Keratinocyte (primary cell): ENCODE results near the gene TRPM2. TPM values are rescaled to one million over a fixed set of nuclear protein-coding genes. Genes with fewer than 3 reads are reported as not detected.

Experiments
- DNase-seq: peaks from one replicate; pipeline ENCODE4 v3.0.0-alpha.2; 2011; ENCODE audit warnings: low read depth, missing footprints, low spot score
- FAIRE-seq: peaks from 2 replicates; lab custom pipeline; 2011; peaks lifted over from hg19 to GRCh38; lab: Jason Lieb, UNC
- H2AFZ ChIP-seq: 2 replicates; pipeline ENCODE4 v1.6.0; 2012; ENCODE audit warnings: low read length, control low read depth, inconsistent platforms; ENCODE audit not compliant: control insufficient read depth
- H3K27ac ChIP-seq: 2 replicates; pipeline ENCODE4 v1.5.1; 2011; ENCODE audit warnings: low read length; ENCODE audit not compliant: control insufficient read depth, insufficient read depth
- H3K27me3 ChIP-seq: 3 replicates; pipeline ENCODE4 v1.6.0; 2011; ENCODE audit warnings: low read length; ENCODE audit not compliant: control insufficient read depth, insufficient read depth; ENCODE audit errors: extremely low read depth
- H3K36me3 ChIP-seq, 2 experiments: 2 replicates in 1 of 2; 3 replicates in 1 of 2; pipeline ENCODE4 v1.5.1; 2011; ENCODE audit warnings: low read length in 2 of 2, mild to moderate bottlenecking in 1 of 2; ENCODE audit not compliant: control insufficient read depth in 2 of 2, insufficient read depth in 2 of 2; ENCODE audit errors: extremely low read depth in 1 of 2
- H3K4me1 ChIP-seq: 3 replicates; pipeline ENCODE4 v1.5.1; 2011; ENCODE audit warnings: low read length; ENCODE audit not compliant: control insufficient read depth, insufficient read depth; ENCODE audit errors: extremely low read depth
- H3K4me2 ChIP-seq: 3 replicates; pipeline ENCODE4 v1.6.0; 2011; ENCODE audit warnings: low read depth, low read length; ENCODE audit not compliant: control insufficient read depth, insufficient read depth; ENCODE audit errors: extremely low read depth
- H3K4me3 ChIP-seq, 3 experiments: fragments of 200-600 bp in 1 of 3; sonication (generic) in 1 of 3; 2 replicates in 2 of 3; 3 replicates in 1 of 3; pipeline ENCODE4 v1.5.1; 2011 to 2016; ENCODE audit warnings: low read length in 3 of 3, mild to moderate bottlenecking in 3 of 3, control low read depth in 2 of 3, inconsistent platforms in 1 of 3, low read depth in 1 of 3, mixed read lengths in 1 of 3, mixed run types in 1 of 3, moderate library complexity in 1 of 3; ENCODE audit not compliant: control insufficient read depth in 2 of 3, insufficient read depth in 2 of 3; ENCODE audit errors: extremely low read depth in 1 of 3
- H3K79me2 ChIP-seq: 2 replicates; pipeline ENCODE4 v1.6.0; 2012; ENCODE audit warnings: low read length; ENCODE audit not compliant: control insufficient read depth, insufficient read depth
- H3K9ac ChIP-seq: 3 replicates; pipeline ENCODE4 v1.6.0; 2011; ENCODE audit warnings: low read length; ENCODE audit not compliant: control insufficient read depth, insufficient read depth; ENCODE audit errors: extremely low read depth
- H3K9me1 ChIP-seq: 3 replicates; pipeline ENCODE4 v1.6.0; 2011; ENCODE audit warnings: low read length; ENCODE audit not compliant: control insufficient read depth, insufficient read depth; ENCODE audit errors: extremely low read depth
- H3K9me3 ChIP-seq: 2 replicates; pipeline ENCODE4 v1.5.1; 2012; ENCODE audit warnings: low read depth, low read length; ENCODE audit not compliant: control insufficient read depth
- H4K20me1 ChIP-seq: 3 replicates; pipeline ENCODE4 v1.6.0; 2011; ENCODE audit warnings: low read length; ENCODE audit not compliant: control insufficient read depth, insufficient read depth; ENCODE audit errors: extremely low read depth
- EZH2 ChIP-seq: IDR thresholded peaks from one replicate; pipeline ENCODE4 v1.6.1; 2012; ENCODE audit warnings: inconsistent platforms, mild to moderate bottlenecking, low read length, moderate library complexity
- dilution Hi-C: fragments of 300-500 bp; cut with MboI; formaldehyde crosslinking; loops from one replicate; pipeline ENCODE4 v1.7.0; 2020; ENCODE audit warnings: low sequenced_read_pairs; ENCODE audit not compliant: extremely low pct_ligation_motif_present
- polyA plus RNA-seq, 5 experiments: library from polyadenylated mRNA; depleted of rRNA in 3 of 5; stranded (reverse) in 3 of 5; stranded (forward) in 1 of 5; unstranded in 1 of 5; fragments of >200 nt; gene quantifications; 1 replicate in 1 of 5; 2 replicates in 3 of 5; 3 replicates in 1 of 5; pipeline versions ENCODE4 v1.2.1 to v1.2.3, GENCODE V29; 2011 to 2012; ENCODE audit warnings: missing spikeins in 2 of 5, low read depth in 1 of 5, low replicate concordance in 1 of 5
- small RNA-seq, 3 experiments: library from RNA; depleted of rRNA; stranded (forward); fragments of <200 nt; gene quantifications; one replicate each; pipeline ENCODE3, GENCODE V24; 2012; ENCODE audit warnings: low read depth in 3 of 3, low replicate concordance in 1 of 3; ENCODE audit not compliant: insufficient read length in 3 of 3
- TF ChIP-seq, protein P1 (sequence below), 3 experiments: IDR thresholded peaks in 1 of 3; conservative IDR thresholded peaks in 1 of 3; optimal IDR thresholded peaks in 1 of 3; 2 replicates in 2 of 3; 3 replicates in 1 of 3; pipeline versions ENCODE3 to v1.5.1; 2011; ENCODE audit warnings: low read length in 3 of 3, mild to moderate bottlenecking in 3 of 3, moderate library complexity in 2 of 3, control low read depth in 1 of 3, inconsistent platforms in 1 of 3; ENCODE audit not compliant: insufficient read depth in 2 of 3; ENCODE audit errors: extremely low read depth in 1 of 3

TRPM2 gene
- polyA plus RNA-seq, 1 donor (not counting 4 experiments of a cell fraction or from before 2014, with no cell fraction given) = 0.31 TPM

- Histone ChIP-seq H3K79me2 (no peaks in the 10 kb centered on the region), H3K4me1 (no peaks in the 10 kb centered on the region), H3K4me2 (no peak overlapping the region), H3K9me3 (peaks cover 17% of the 10 kb centered on the region), H3K27me3 (no peaks in the 10 kb centered on the region), H3K27ac (no peak overlapping the region), H3K36me3 (no peaks in the 10 kb centered on the region), H3K9ac (no peak overlapping the region), H3K9me1 (no peaks in the 10 kb centered on the region), H3K4me3 (no peak overlapping the region), H4K20me1 (no peaks in the 10 kb centered on the region), H2AFZ (no peak overlapping the region)
- no peak for DNase-seq
- TF ChIP-seq, protein P1, sequence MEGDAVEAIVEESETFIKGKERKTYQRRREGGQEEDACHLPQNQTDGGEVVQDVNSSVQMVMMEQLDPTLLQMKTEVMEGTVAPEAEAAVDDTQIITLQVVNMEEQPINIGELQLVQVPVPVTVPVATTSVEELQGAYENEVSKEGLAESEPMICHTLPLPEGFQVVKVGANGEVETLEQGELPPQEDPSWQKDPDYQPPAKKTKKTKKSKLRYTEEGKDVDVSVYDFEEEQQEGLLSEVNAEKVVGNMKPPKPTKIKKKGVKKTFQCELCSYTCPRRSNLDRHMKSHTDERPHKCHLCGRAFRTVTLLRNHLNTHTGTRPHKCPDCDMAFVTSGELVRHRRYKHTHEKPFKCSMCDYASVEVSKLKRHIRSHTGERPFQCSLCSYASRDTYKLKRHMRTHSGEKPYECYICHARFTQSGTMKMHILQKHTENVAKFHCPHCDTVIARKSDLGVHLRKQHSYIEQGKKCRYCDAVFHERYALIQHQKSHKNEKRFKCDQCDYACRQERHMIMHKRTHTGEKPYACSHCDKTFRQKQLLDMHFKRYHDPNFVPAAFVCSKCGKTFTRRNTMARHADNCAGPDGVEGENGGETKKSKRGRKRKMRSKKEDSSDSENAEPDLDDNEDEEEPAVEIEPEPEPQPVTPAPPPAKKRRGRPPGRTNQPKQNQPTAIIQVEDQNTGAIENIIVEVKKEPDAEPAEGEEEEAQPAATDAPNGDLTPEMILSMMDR (optimal IDR thresholded peaks at IDR 0.05 in 1 of 3, IDR thresholded peaks at IDR 0.05 in 1 of 3, conservative IDR thresholded peaks at IDR 0.05 in 1 of 3; ENCODE audit: extremely low read depth in 1 of 3, insufficient read depth in 2 of 3, low read length in 3 of 3) = no peak
- no peak for TF ChIP-seq EZH2
- dilution Hi-C loops = loop anchor here (25.0 kb wide), 1 partner anchor 247 kb away; no protein-coding TSS in a partner anchor
- FAIRE-seq = no peak
Measured at GRCh38 chr21:44490405-44490804, 137.0 kb downstream of the TRPM2 start.

- no peaks in the 10 kb centered on the region for H3K36me3 ChIP-seq
- no peak overlapping the region for H2AFZ ChIP-seq
- FAIRE-seq = no peak
- H3K4me2 ChIP-seq = no peak overlapping the region
- DNase-seq = no peak
- no peak overlapping the region for H3K9ac ChIP-seq
- no peaks in the 10 kb centered on the region for H3K4me1 ChIP-seq
- no peak for TF ChIP-seq EZH2
- TF ChIP-seq, protein P1 (optimal IDR thresholded peaks at IDR 0.05 in 1 of 3, IDR thresholded peaks at IDR 0.05 in 1 of 3, conservative IDR thresholded peaks at IDR 0.05 in 1 of 3; ENCODE audit: extremely low read depth in 1 of 3, insufficient read depth in 2 of 3, low read length in 3 of 3) = no peak
- H3K27me3 ChIP-seq = no peaks in the 10 kb centered on the region
- no peaks in the 10 kb centered on the region for H4K20me1 ChIP-seq
- no peak overlapping the region for H3K27ac ChIP-seq
- dilution Hi-C loops = loop anchor here (25.0 kb wide), 1 partner anchor 246 kb away; no protein-coding TSS in a partner anchor
- peaks cover 17% of the 10 kb centered on the region for H3K9me3 ChIP-seq
- H3K79me2 ChIP-seq = no peaks in the 10 kb centered on the region
- no peak overlapping the region for H3K4me3 ChIP-seq
- no peaks in the 10 kb centered on the region for H3K9me1 ChIP-seq
Measured at GRCh38 chr21:44490816-44491215, 137.4 kb downstream of the TRPM2 start.

Small RNAs within 50 kb of the gene (small RNA-seq; reads per million reads assigned to genes)
- gene RF00285 = 0 reads per million in 3 experiments

Other genes with a start within 250 kb of the TRPM2 start
- 27.3 to 34.2 TPM (median 29.5 TPM) in 3 replicates for gene PWP2, start 246.2 kb upstream of the TRPM2 start, polyA plus RNA-seq
- 25.7 to 35.9 TPM (median 32.0 TPM) in 3 replicates for gene GATD3, start 219.9 kb upstream of the TRPM2 start, polyA plus RNA-seq
- gene ICOSLG, start 112.7 kb upstream of the TRPM2 start, polyA plus RNA-seq = 1.7 to 2.2 TPM (median 1.8 TPM) in 3 replicates
- gene DNMT3L, start 91.7 kb upstream of the TRPM2 start, polyA plus RNA-seq = not detected in 3 replicates
- not detected in 3 replicates for gene AIRE, start 67.7 kb upstream of the TRPM2 start, polyA plus RNA-seq
- 46.6 to 73.3 TPM (median 58.9 TPM) in 3 replicates for gene PFKL, start 53.6 kb upstream of the TRPM2 start, polyA plus RNA-seq
- 2.2 to 5.7 TPM (median 2.9 TPM) in 3 replicates for gene CFAP410, start 14.2 kb upstream of the TRPM2 start, polyA plus RNA-seq
- 1.4 to 1.9 TPM (median 1.6 TPM) in 3 replicates for gene LRRC3, start 101.9 kb downstream of the TRPM2 start, polyA plus RNA-seq
- not detected in 3 replicates for gene KRTAP10-1, start 186.6 kb downstream of the TRPM2 start, polyA plus RNA-seq
- gene KRTAP10-2, start 197.9 kb downstream of the TRPM2 start, polyA plus RNA-seq = not detected in 3 replicates
- gene KRTAP10-3, start 205.2 kb downstream of the TRPM2 start, polyA plus RNA-seq = not detected in 3 replicates
- gene KRTAP10-4, start 220.1 kb downstream of the TRPM2 start, polyA plus RNA-seq = 0.06 TPM in 1 of 3 replicates, not detected in the others
- gene KRTAP10-5, start 227.0 kb downstream of the TRPM2 start, polyA plus RNA-seq = not detected in 3 replicates
- not detected in 3 replicates for gene KRTAP10-6, start 238.9 kb downstream of the TRPM2 start, polyA plus RNA-seq
- not detected in 3 replicates for gene KRTAP10-7, start 247.0 kb downstream of the TRPM2 start, polyA plus RNA-seq